ENCODE results near the gene LRRC75B.
"Not testable (repeated sequence)": the region's sequence is repeated elsewhere in the genome, so short reads cannot be mapped to it uniquely, and the experiment has no call there.

The LRRC75B gene

GRCh38 chr22:24553597-24554312 lies 39.1 kb downstream of the LRRC75B start:
- DNase-seq (ENCODE audit: low read depth): no peak

DNA sequence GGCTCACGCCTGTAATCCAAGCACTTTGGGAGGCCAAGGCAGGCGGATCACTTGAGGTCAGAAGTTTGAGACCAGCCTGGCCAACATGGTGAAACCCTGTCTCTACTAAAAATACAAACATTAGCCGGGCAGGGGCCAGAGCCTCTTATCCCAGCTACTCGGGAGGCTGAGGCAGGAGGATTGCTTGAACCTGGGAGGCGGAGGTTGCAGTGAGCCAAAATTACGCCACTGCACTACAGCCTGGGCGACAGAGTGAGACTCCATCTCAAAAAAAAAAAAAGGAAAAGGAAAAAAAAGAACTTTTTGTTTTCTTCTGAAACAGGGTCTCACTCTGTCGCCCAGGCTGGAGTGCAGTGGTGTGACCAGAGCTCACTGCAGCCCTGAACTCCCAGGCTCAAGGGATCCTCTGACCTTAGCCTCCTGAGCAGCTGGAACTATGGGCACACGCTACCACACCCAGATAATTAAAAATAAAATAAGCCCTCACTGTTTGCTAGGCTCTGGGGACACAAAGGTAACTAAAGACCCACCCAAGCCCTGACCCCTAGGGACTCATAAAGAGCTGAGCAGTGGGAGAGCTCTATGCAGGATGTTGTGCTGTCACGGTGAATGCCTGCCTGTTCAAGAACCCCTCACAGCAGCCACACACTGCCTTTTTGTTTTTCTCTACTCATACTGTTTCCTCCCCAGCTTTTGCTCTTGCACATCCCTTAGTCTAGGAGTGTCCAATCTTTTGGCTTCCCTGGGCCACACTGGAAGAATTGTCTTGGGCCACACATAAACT lies 40.2 kb downstream of the LRRC75B start:
- not testable (repeated sequence) for DNase-seq (ENCODE audit: low read depth)

- no peak for DNase-seq (ENCODE audit: low read depth)
Observed at GRCh38 chr22:24550902-24551435, 41.9 kb downstream of the LRRC75B start.

DNA sequence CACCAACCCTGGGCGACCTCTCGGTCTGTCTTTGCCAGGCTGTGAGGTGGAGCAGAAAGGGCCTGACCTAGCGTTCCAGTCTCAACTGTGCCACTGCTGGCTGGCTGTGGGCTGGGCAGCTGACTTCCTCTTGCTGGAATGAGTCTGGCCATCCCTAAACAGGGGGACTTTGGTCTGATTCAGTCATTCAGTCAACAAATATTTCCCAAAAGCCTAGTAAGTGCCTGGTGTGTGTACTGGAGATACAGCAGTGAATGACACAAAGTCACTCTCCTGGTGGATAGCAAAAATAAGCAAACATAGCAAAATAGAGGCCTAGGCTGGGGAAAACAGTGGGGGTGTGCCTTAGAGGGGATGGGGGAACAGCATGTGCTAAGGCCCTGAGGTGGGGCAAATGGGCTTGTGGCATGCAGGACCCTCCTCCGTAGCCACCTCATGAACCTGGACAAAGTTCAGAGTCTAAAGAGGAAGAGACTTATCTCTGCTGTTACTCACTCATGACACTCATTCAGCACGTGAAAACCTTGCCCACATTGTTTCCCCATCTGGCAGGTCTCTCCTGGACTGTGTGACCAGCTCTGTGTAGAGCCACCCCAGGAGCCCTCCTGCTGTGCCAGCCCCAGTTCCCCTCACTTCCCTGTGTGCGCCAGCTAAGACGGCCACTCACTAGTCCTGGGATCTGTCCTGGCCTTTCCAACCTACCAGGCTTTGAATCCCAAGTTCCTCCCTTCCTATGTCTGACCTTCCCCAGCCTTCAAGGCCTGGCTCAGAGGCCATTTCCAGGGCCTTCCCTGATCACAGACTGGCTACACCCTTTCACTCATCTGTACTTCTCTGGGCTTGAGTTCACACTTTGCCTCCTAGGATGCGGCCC lies 42.6 kb downstream of the LRRC75B start:
- no peak for DNase-seq (ENCODE audit: low read depth)

DNA sequence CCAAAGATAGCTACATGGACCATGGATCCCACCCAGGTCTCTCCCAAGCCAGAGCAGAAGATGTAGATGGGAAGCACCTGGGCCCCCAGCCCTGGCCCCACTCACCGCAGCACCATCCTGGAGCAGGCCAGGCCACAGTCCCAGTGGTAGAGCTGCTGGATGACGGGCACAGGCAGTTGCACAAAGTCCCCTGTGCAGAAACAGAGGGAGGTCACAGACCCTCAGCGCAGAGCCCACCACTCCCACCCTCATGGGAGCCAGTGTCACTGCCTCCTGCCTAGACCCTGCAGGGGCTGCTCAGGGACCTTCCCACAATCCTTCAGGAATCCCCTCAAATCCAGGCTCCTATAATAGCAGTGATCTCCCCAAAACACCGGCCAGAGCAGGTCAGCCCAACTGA lies 44.1 kb downstream of the LRRC75B start:
- DNase-seq (ENCODE audit: low read depth): no peak

DNA sequence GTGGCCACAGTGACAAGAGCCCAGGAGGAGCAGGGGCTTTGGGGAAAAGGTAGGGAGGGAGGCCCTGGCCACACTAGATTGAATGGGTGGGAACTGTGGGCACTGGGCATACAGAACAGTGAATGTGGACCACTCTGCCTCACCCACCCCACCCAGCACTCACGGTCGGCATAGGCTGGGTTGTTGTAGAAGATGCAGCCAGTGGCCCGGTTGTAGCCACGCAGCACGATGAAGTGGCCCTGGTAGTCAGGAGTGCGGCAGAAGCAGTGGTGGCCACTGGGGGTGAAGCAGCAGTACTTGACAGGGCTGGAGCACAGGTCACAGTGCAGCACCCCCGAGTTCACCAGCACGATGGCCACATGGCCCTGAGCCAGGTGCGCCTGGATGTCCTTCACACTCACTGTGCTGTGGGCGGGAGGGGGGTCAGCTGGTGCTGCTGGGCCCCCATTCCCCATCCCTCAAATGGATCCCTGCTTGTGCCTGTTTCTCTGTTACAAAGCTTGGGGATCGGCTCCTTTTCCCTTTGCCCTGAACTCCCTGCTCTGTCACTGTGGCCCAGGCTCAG lies 49.1 kb downstream of the LRRC75B start:
- no peak for DNase-seq (ENCODE audit: low read depth)

GRCh38 chr22:24543185-24543601 lies 49.7 kb downstream of the LRRC75B start:
- no peak for DNase-seq (ENCODE audit: low read depth)

DNA sequence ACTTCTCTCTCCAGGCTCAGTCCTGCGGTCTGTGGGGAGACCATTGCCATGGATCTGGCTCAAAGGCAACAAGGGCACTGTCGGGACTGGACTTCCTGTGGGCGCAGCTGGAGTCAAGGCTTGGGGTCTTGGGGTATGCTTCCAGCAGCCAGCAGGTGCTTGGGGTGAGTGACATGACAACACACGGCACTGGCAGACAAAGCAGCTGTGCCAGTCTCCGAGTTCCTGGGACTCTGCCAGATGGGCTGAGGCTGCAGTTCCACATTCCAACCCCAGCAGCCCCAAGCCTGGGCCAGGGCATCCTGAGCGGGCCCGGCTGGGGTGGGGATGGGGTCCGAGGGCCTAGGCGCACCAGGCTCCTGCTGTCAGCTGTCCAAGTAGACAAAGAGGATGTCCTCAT lies 50.2 kb downstream of the LRRC75B start:
- DNase-seq (ENCODE audit: low read depth): no peak

DNA sequence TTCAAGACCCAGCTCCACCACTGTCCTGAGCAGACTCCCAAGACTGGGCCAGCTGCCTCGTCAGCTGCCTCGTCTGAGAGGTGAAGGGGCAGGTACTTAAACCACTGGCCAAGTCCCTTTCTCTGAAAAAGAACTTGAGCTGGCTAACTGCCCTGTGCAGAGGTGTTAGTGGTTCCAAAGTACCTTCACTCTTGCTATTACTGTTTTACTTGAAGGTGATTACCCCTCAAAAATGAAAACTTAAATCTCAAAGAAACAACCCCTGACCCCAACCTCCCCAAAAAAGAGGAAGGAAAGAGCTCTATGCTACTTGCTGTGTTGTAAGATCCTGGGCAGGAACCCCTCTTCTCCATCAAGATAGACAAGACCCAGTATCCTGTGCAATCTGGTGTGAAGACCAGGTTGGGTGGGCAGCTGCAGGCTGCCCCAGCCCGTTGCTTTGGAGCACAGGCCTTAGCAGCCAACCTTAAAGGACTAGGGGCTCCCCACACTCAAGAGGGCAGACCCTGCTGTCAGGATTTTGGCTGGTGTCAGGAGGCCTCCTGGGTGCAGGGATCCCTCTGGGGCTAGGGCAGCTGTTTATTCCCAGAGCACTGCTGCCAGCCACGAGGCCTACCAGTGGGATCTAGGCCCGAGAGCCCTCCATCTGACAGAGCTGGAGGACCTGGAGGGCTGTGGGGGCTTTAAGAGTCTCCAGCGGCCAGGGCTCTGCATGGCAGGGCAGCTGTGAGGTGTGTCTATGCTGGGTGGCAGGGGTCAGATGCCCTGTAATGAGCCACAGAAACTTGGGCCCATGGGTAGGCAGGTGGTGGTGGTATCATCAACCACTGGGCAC lies 51.0 kb downstream of the LRRC75B start:
- no peak for DNase-seq (ENCODE audit: low read depth)

DNA sequence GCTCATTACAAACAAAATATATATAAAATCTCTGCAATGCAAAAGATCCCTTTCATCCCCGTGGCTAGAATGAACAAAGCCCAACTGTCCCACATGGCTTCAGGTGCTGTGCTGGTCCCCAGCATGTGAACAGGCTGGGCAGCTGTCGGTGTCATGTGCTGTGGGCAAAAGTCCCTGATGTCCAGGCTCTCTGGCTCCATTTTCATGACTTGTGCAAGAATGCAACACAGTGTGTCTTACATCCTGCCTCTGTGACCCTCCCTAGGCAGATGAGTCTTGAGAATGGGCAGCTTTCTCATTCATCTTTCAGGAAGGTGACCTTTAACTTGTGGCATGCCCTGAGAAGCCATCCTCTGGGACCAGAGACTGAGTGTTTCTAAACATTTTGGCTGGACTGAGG lies 52.4 kb downstream of the LRRC75B start:
- DNase-seq (ENCODE audit: low read depth): no peak

DNA sequence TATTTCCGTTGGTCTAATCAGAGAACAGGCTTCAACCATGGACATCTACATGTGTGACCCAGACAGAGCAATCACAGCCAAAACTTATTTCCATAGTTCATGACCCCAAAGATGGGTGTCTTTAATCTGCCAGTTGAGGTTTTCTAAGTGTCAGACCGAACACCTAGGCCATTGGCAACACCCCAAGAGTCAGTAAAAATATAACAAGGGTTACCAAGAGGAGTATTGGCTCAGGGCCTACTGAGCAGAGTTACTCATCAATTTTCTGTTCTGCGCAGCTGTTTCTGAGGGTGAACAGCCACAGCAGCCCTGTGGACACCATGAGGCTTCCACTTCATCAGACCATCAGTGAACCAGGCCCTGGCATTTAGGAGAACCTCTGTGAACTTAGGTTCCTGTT lies 56.8 kb downstream of the LRRC75B start:
- no peak for DNase-seq (ENCODE audit: low read depth)
